K562 (cell line): ENCODE results near the gene STARD13. TPM values are rescaled to one million over a fixed set of nuclear protein-coding genes. Genes with fewer than 3 reads are reported as not detected.

Experiments used
- ATAC-seq: fragments of 200-7000 bp; cut with Tn5 transposase; 3 replicates; pipeline ENCODE4 v1.9.1; 2020; ENCODE audit warnings: moderate library complexity
- BruUV-seq: library from RNA; stranded (reverse); fragments of 400-500 nt; replicated peaks from 2 replicates; lab custom pipeline; 2021; lab: Mats Ljungman, UMichigan
- CTCF ChIA-PET: fragments of 300-600 bp; formaldehyde crosslinking; extraction: SDS; loops from one replicate; lab custom pipeline; 2021; ENCODE audit warnings: low intra/inter-chr PET ratio; lab: Yijun Ruan, JAX
- POLR2A ChIA-PET: fragments of 300-600, 350-650 bp; sonication (Branson Sonifier 250); formaldehyde crosslinking; extraction: SDS; loops from one replicate; lab custom pipeline; 2021; ENCODE audit warnings: antibody characterized with exemption, inconsistent platforms; lab: Yijun Ruan, JAX
- DNase-seq, 4 experiments: peaks; one replicate each; pipeline versions ENCODE4 v3.0.0 to v3.0.0-alpha.2; 2011 to 2018; ENCODE audit warnings: low spot score in 3 of 4, mixed read lengths in 3 of 4; ENCODE audit errors: extremely low read depth in 1 of 4
- FAIRE-seq: peaks from 2 replicates; lab custom pipeline; 2011; peaks lifted over from hg19 to GRCh38; lab: Jason Lieb, UNC
- H2AFZ ChIP-seq: 2 replicates; pipeline ENCODE4 v1.6.0; 2011; ENCODE audit warnings: low read depth, low read length, control low read depth, inconsistent platforms
- H3K27ac ChIP-seq: fragments of 200-600 bp; 3 replicates; pipeline ENCODE4 v1.8.0; 2011; ENCODE audit warnings: low read depth, mild to moderate bottlenecking, control low read depth, inconsistent platforms, low read length, moderate library complexity, mixed read lengths; ENCODE audit errors: extremely low read depth
- H3K27me3 ChIP-seq, 2 experiments: fragments of 300-600 bp in 1 of 2; 2 replicates in 1 of 2; 3 replicates in 1 of 2; pipeline versions ENCODE4 v1.6.0 to v1.8.0; 2011; ENCODE audit warnings: inconsistent platforms in 2 of 2, low read length in 2 of 2, mild to moderate bottlenecking in 1 of 2, mixed read lengths in 1 of 2, moderate library complexity in 1 of 2; ENCODE audit not compliant: control insufficient read depth in 2 of 2, insufficient read depth in 2 of 2
- H3K36me3 ChIP-seq: fragments of 300-600 bp; 3 replicates; pipeline ENCODE4 v1.8.0; 2011; ENCODE audit warnings: mild to moderate bottlenecking, low read length, inconsistent platforms; ENCODE audit not compliant: control insufficient read depth, insufficient read depth
- H3K4me1 ChIP-seq, 2 experiments: fragments of 200-600 bp in 1 of 2; replicated peaks in 1 of 2; 2 replicates in 1 of 2; 3 replicates in 1 of 2; pipeline versions ENCODE4 v1.5.1 to v1.8.0; 2011; ENCODE audit warnings: inconsistent platforms in 2 of 2, low read length in 2 of 2, mild to moderate bottlenecking in 1 of 2, mixed read lengths in 1 of 2, moderate library complexity in 1 of 2; ENCODE audit not compliant: control insufficient read depth in 2 of 2, insufficient read depth in 2 of 2
- H3K4me2 ChIP-seq: 2 replicates; pipeline ENCODE4 v1.6.1; 2011; ENCODE audit warnings: low read length, control low read depth, inconsistent platforms, mixed read lengths; ENCODE audit not compliant: insufficient read depth
- H3K4me3 ChIP-seq: fragments of 200-600 bp; sonication (generic), shearing (Covaris generic); 2 replicates; pipeline ENCODE4 v1.5.1; 2016; ENCODE audit warnings: control low read depth, inconsistent platforms
- H3K79me2 ChIP-seq: fragments of 200-600 bp; 3 replicates; pipeline ENCODE4 v1.8.0; 2011; ENCODE audit warnings: low read length, inconsistent platforms; ENCODE audit not compliant: control insufficient read depth, insufficient read depth
- H3K9ac ChIP-seq, 2 experiments: 2 replicates each; pipeline versions ENCODE4 v1.6.0 to v1.6.1; 2011; ENCODE audit warnings: low read depth in 2 of 2, low read length in 2 of 2, control low read depth in 1 of 2, inconsistent platforms in 1 of 2, mild to moderate bottlenecking in 1 of 2, mixed read lengths in 1 of 2; ENCODE audit not compliant: insufficient read depth in 1 of 2
- H3K9me1 ChIP-seq: one replicate; pipeline ENCODE4 v1.6.0; 2011; ENCODE audit warnings: inconsistent platforms, mild to moderate bottlenecking, low read length, moderate library complexity; ENCODE audit not compliant: control insufficient read depth, insufficient read depth
- H3K9me3 ChIP-seq: replicated peaks from 2 replicates; pipeline ENCODE4 v1.5.1; 2011; ENCODE audit warnings: low read depth, low read length, inconsistent platforms; ENCODE audit not compliant: control insufficient read depth, insufficient read depth
- H4K20me1 ChIP-seq: replicated peaks from 2 replicates; pipeline ENCODE4 v1.6.1; 2011; ENCODE audit warnings: low read length, inconsistent platforms, mixed read lengths; ENCODE audit not compliant: control insufficient read depth, insufficient read depth
- BRD9 ChIP-seq: fragments of 450-650 bp; IDR thresholded peaks from 2 replicates; pipeline ENCODE4 v1.6.1; 2018; ENCODE audit warnings: low read depth; ENCODE audit not compliant: partially characterized antibody
- BRF1 ChIP-seq: IDR thresholded peaks from 3 replicates; pipeline ENCODE4 v1.6.1; 2011; ENCODE audit warnings: borderline replicate concordance, mild to moderate bottlenecking; ENCODE audit not compliant: insufficient read length; ENCODE audit errors: extremely low read depth
- GATAD2A ChIP-seq: fragments of 450-650 bp; IDR thresholded peaks from 2 replicates; pipeline ENCODE4 v1.6.1; 2017
- HLTF ChIP-seq: fragments of 450-650 bp; IDR thresholded peaks from 2 replicates; pipeline ENCODE4 v1.6.1; 2016
- ID3 ChIP-seq, 2 experiments: fragments of 250-450 bp in 1 of 2; fragments of 450-650 bp in 1 of 2; sonication (Bioruptor Pico) in 1 of 2; IDR thresholded peaks; 2 replicates each; pipeline versions ENCODE4 v1.6.1 to v1.8.0; 2016 to 2021; ENCODE audit warnings: mild to moderate bottlenecking in 2 of 2, moderate library complexity in 2 of 2, missing compliant biosample characterization in 1 of 2, missing genetic modification characterization in 1 of 2
- LARP7 ChIP-seq: fragments of 450-650 bp; IDR thresholded peaks from 2 replicates; pipeline ENCODE4 v1.6.1; 2016
- MAFF ChIP-seq: IDR thresholded peaks from 2 replicates; pipeline ENCODE4 v1.6.1; 2012; ENCODE audit warnings: low read length, improper control_type of control experiment
- POLR3G ChIP-seq: IDR thresholded peaks from 2 replicates; pipeline ENCODE4 v1.6.1; 2011; ENCODE audit not compliant: insufficient read length, insufficient replicate concordance; ENCODE audit errors: extremely low read depth
- RBBP5 ChIP-seq: fragments of 200-600 bp; sonication (generic); IDR thresholded peaks from 2 replicates; pipeline ENCODE4 v1.6.1; 2012; ENCODE audit warnings: borderline replicate concordance, mild to moderate bottlenecking, low read length, control low read depth, inconsistent platforms; ENCODE audit not compliant: insufficient read depth, poor library complexity, severe bottlenecking
- SPI1 ChIP-seq: IDR thresholded peaks from 2 replicates; pipeline ENCODE4 v1.6.1; 2011; ENCODE audit warnings: low read depth, low read length, control low read depth, borderline replicate concordance
- ZBED1 ChIP-seq: IDR thresholded peaks from 2 replicates; pipeline ENCODE4 v1.6.1; 2014
- ZBTB1 ChIP-seq: sonication (generic); formaldehyde crosslinking; IDR thresholded peaks from 2 replicates; pipeline ENCODE4 v1.8.1; 2023; ENCODE audit warnings: missing genetic modification reagents, low read depth, mild to moderate bottlenecking, borderline replicate concordance
- ZNF695 ChIP-seq: fragments of 450-650 bp; formaldehyde crosslinking; IDR thresholded peaks from 2 replicates; pipeline ENCODE4 v1.4.0; 2020; ENCODE audit warnings: mild to moderate bottlenecking, moderate library complexity
- whole genome bisulfite sequencing: fragments of 100-300 bp; shearing (Covaris generic); methylation state at CpG from one replicate; pipeline ENCODE4 v1.1.6; 2016; ENCODE audit warnings: low coverage, mixed read lengths; ENCODE audit not compliant: insufficient coverage; ENCODE audit errors: missing lambda C conversion rate; 5-methylcytosine and 5-hydroxymethylcytosine counted together
- in situ Hi-C: fragments of 300-500 bp; cut with MboI; formaldehyde crosslinking; loops from 4 replicates; pipeline ENCODE4 v1.15.0; 2018; ENCODE audit warnings: inconsistent platforms, mixed read lengths
- intact Hi-C: fragments of 100-400 bp; cut with micrococcal nuclease; formaldehyde crosslinking; loops from 2 replicates; pipeline ENCODE4 v1.14.2; 2022
- polyA plus RNA-seq, 8 experiments: library from polyadenylated mRNA; depleted of rRNA in 4 of 8; stranded (reverse) in 5 of 8; unstranded in 3 of 8; fragments of >200 nt; fragmentation: Nextera tagmentation in 2 of 8; fragmentation: Illumina TruSeq in 1 of 8; extraction: Ambion mirVana in 2 of 8; extraction: Trizol in 1 of 8; gene quantifications; 2 replicates each; pipeline versions ENCODE4 v1.2.1 to v1.2.3, GENCODE V29; 2011 to 2014; ENCODE audit warnings: inconsistent platforms in 1 of 8, missing spikeins in 1 of 8
- total RNA-seq, 7 experiments: library from RNA; depleted of rRNA in 6 of 7; stranded (reverse); fragments of >200 nt in 6 of 7; fragmentation: Illumina TruSeq in 2 of 7; extraction: Trizol in 2 of 7; gene quantifications; 2 replicates each; pipeline versions ENCODE4 v1.2.1 to v1.2.3, GENCODE V29; 2011 to 2021; ENCODE audit warnings: low replicate concordance in 1 of 7

Gene STARD13
- total and polyA plus RNA-seq, 9 of the 15 experiments (the other 6 are each of a cell fraction or from before 2014, with no cell fraction given): 0.11 TPM; not detected in 8

- no peak overlapping the region for H3K9ac ChIP-seq
- no peak for TF ChIP-seq BRF1
- TF ChIP-seq GATAD2A: no peak
- no peak for TF ChIP-seq LARP7
- no peak for TF ChIP-seq MAFF
- peak; percentile 73 for TF ChIP-seq SPI1
- H3K4me2 ChIP-seq: no peak overlapping the region
- no TSS peak for BruUV-seq
- H2AFZ ChIP-seq: no peak overlapping the region
- FAIRE-seq (no peak), ATAC-seq (no peak), DNase-seq (no peak)
- no peaks in the 10 kb centered on the region for H3K9me3 ChIP-seq
- H4K20me1 ChIP-seq: no peaks in the 10 kb centered on the region
- no peak overlapping the region for H3K27ac ChIP-seq
- no peaks in the 10 kb centered on the region for H3K9me1 ChIP-seq
- POLR2A ChIA-PET: no interaction called here
- H3K79me2 ChIP-seq: no peaks in the 10 kb centered on the region
- intact Hi-C loops: no loop called here
- no peak overlapping the region for H3K4me3 ChIP-seq
- CTCF ChIA-PET: no interaction called here
- no peaks in the 10 kb centered on the region for H3K27me3 ChIP-seq
- H3K36me3 ChIP-seq: no peaks in the 10 kb centered on the region
- in situ Hi-C loops: no loop called here
- WGBS: 2% methylated on average over 7 of the region's 8 CpGs
- no peaks in the 10 kb centered on the region; a peak in 1 of 5 replicates for H3K4me1 ChIP-seq
Measured at GRCh38 chr13:33202644-33203169, 82.8 kb downstream of the STARD13 start.

- CTCF ChIA-PET: no interaction called here
- intact Hi-C loops: no loop called here
- TF ChIP-seq ZBED1 (no peak), ZNF695 (no peak), HLTF (no peak), ID3 (CRISPR knock-in tag; IDR thresholded peaks at IDR 0.05) (no peak), ID3 (tag; IDR thresholded peaks at IDR 0.05) (no peak), ZBTB1 (CRISPR knock-in tag) (no peak), RBBP5 (no peak), POLR3G (no peak), BRD9 (no peak)
Measured at GRCh38 chr13:33201659-33202058, 83.9 kb downstream of the STARD13 start.

More at GRCh38 chr13:33201659-33202058, 83.9 kb downstream of the STARD13 start:
- DNase-seq (no peak), FAIRE-seq (no peak), ATAC-seq (no peak)
- H3K79me2 ChIP-seq: no peaks in the 10 kb centered on the region
- no peaks in the 10 kb centered on the region for H4K20me1 ChIP-seq
- 0% methylated on average over 1 of the region's 1 CpG for WGBS
- in situ Hi-C loops: no loop called here
- H3K4me2 ChIP-seq: no peak overlapping the region
- H2AFZ ChIP-seq: no peak overlapping the region
- H3K27me3 ChIP-seq: no peaks in the 10 kb centered on the region
- no TSS peak for BruUV-seq
- H3K4me3 ChIP-seq: no peak overlapping the region
- POLR2A ChIA-PET: no interaction called here
- H3K4me1 ChIP-seq: no peaks in the 10 kb centered on the region; a peak in 1 of 5 replicates
- H3K9me1 ChIP-seq: no peaks in the 10 kb centered on the region
- H3K9ac ChIP-seq: no peak overlapping the region
- H3K27ac ChIP-seq: no peak overlapping the region
- H3K36me3 ChIP-seq: no peaks in the 10 kb centered on the region
- H3K9me3 ChIP-seq: no peaks in the 10 kb centered on the region
